ENCODE measurements around the gene TDP2.
A peak's percentile ranks its signal among the peaks of the same experiment; 100 is the strongest.

The TDP2 gene, protein sequence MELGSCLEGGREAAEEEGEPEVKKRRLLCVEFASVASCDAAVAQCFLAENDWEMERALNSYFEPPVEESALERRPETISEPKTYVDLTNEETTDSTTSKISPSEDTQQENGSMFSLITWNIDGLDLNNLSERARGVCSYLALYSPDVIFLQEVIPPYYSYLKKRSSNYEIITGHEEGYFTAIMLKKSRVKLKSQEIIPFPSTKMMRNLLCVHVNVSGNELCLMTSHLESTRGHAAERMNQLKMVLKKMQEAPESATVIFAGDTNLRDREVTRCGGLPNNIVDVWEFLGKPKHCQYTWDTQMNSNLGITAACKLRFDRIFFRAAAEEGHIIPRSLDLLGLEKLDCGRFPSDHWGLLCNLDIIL

DNA sequence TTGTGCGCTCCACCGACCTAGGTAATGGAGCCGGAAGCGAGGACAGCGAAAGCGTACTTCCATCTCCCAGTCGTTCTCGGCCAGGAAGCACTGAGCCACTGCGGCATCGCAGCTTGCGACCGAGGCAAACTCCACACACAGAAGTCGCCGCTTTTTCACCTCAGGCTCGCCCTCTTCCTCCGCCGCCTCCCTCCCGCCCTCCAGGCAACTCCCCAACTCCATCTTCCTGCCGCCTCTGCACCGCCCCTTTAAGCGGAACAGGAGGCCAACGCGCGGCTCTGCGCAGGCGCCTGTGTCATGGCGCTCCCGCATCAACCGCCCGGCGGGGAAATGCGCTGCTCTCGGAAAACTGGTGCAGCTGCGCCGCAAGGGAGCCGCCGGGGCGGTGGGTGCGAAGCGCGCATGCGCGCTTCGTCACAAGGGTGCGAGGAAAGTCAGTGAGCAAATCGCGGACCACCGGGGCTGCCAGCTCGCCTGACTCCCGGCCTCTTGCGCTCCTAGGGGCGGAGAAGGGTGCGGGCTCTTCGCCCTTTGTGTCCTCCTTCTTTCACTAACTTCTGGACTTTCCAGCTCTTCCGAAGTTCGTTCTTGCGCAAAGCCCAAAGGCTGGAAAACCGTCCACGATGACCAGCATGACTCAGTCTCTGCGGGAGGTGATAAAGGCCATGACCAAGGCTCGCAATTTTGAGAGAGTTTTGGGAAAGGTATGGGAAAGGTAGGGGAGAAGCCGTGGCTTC lies at the start of gene TDP2, which contains the start of gene ACOT13:
Gene TDP2, minus strand, starts transcription at position 259 of the 737 bp plus-strand sequence. Its CDS starts 37 bp downstream, at position 222.
Gene ACOT13, plus strand, starts transcription at position 437 of the 737 bp plus-strand sequence. Its CDS starts 187 bp downstream, at position 624.
- peak; percentile 96 for DNase-seq

GRCh38 chr6:24710519-24711303 lies 44.0 kb upstream of the TDP2 start:
- DNase-seq = no peak

GRCh38 chr6:24709014-24709711 lies 42.5 kb upstream of the TDP2 start:
- no peak for DNase-seq

DNA sequence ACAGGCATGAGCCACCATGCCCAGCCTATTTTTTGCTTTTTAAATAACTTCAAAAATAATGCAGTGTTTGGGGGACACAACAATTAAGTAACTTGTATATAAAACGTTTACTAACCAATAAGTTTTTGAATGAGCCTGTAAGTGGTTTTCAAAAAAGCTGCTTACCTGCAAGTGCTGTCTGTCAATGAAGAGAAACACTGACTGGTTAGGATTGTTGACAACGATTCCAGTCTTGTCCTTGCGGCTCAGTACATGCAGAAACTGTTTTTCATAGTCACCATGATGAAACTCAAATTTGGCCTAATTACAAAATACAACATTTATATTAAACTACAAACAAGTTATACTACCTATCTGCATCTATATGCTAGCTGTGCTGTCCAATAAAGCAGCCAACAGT lies 41.9 kb upstream of the TDP2 start:
- no peak for DNase-seq

DNA sequence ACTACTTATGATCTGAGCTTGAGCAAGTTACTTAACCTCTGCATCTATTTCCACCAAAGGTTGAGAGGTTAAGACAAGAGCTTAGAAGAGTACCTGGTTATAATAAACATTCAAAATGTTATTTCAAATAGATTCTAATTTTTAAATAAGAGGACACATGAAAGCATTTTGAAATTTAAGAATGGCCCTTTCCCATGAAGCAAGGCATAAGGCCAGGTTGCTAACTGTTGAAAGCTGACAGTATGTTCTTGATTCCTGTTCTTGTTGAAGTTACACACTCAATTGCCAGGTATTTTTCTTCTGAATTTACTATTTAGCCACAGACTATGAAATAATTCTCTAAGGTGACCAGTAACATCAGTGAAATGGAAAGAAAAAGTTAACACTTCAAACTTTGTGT lies 37.8 kb upstream of the TDP2 start:
- no peak for DNase-seq

- DNase-seq = no peak
Observed at GRCh38 chr6:24702720-24703282, 36.1 kb upstream of the TDP2 start.

GRCh38 chr6:24699521-24700359 lies 33.0 kb upstream of the TDP2 start:
- DNase-seq = no peak

DNA sequence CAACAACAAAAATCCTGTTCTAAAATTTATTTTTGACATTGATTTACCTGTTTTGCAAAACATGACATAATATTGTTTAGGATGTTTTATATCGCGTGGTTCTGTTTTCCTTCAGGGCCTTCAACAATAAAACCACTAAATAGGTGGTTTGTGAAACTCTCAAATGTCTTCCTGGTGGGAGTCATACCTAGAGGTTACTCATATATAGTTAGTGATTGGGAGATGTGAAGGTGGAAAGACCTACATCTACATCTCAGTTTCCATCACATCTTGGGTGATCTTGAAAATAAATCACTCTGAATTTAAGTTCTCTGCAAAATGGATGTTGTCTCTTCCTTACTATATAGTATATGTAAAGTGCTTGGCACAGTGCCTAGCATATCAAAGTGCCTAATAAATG lies 29.4 kb upstream of the TDP2 start:
- no peak for DNase-seq

DNA sequence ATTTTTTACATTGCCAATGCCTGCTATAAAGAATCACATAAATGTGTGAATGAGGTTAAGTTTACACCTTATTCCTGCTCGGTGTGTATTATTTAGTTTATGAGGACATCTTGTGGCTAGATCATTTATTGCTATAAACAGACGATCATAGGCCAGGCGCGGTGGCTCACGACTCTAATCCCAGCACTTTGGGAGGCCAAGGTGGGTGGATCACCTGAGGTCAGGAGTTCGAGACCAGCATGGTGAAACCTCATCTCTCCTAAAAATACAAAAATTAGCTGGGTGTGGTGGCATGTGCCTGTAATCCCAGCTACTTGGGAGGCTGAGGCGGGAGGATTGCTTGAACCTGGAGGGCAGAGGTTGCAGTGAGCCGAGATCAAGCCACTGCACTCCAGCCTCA lies 28.9 kb upstream of the TDP2 start:
- DNase-seq = peak; percentile 27

GRCh38 chr6:24694198-24694597 lies 27.5 kb upstream of the TDP2 start:
- DNase-seq = no peak

- DNase-seq = no peak
Observed at GRCh38 chr6:24692848-24693592, 26.3 kb upstream of the TDP2 start.

DNA sequence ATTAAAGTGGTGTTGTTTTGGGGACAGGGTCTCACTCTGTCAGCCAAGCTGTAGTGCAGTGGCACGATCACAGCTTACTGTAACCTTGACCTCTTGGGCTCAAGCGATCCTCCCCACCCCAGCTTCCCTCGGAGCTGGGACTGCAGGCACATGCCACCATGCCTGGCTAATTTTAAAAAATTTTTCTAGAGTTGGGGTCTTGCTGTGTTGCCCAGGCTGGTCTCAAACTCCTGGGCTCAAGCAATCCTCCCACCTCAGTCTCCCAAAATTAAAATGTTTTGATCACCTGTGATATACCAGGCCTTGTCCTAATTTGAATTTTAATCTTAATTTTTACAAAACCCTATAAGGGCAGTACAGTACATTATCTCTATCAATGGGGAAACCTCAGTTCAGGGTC lies 25.7 kb upstream of the TDP2 start:
- no peak for DNase-seq

- no peak for DNase-seq
Observed at GRCh38 chr6:24692003-24692402, 25.3 kb upstream of the TDP2 start.

GRCh38 chr6:24691550-24691949 lies 24.9 kb upstream of the TDP2 start:
- no peak for DNase-seq

DNA sequence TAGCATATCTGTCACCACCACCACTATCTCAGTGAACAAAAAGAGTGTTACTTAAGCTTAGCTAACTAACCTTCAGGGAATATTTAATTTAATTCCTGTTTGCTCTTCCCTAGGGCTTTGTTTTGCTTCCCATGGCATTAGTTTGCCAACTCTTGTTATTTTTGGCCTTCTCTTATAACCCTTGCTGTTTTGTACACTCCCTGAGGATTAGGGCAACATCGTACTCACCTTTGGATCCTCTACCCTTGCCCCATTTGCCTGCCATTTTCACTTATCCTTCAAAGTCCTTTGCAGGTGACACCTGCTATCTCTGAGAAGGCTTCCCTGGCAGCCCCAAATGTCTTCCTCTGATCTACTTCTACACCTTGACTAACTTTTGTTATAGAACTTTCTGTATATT lies 23.9 kb upstream of the TDP2 start:
- DNase-seq = no peak

DNA sequence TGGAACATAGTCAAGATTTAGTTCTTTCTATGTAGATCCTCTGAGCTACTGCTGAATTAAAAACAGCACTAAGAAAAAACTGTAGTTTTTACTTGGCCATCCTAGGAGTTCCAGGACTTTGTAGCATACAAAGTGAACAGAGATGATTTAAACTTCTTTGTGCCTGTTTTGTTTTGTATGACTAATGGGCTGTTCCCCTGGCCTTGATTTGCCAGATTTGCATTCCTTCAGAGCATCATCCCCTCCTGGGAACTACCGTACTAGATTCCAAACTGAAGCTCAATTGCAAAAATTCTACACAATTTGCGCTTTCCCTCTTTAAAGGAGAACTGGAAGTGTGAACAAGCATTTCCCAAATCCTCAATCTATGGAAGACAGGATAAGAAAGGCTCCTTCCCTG lies 23.3 kb upstream of the TDP2 start:
- DNase-seq = no peak

- no peak for DNase-seq
Observed at GRCh38 chr6:24686946-24687345, 20.2 kb upstream of the TDP2 start.

DNA sequence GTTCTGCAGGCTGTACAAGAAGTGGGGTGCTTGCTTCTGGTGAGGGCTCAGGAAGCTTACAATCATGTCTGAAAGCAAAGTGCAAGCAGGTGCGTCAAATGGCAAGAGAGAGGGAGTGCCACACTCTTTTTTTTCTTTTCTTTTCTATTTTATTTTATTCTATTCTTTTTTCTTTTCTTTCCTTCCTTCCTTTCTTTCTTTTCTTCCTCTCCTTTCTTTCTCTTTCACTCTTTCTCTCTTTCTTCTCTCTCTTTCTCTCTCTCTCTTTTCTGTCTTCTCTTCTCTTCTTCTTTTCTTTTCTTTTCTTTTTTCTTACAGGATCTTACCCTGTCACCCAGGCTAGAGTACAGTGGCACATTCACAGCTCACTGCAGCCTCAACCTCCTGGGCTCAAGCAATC lies 19.7 kb upstream of the TDP2 start:
- no peak for DNase-seq

GRCh38 chr6:24683297-24684296 lies 16.9 kb upstream of the TDP2 start:
- no peak for DNase-seq
